ENCODE results near the gene DHPS.
A peak's percentile ranks its signal among the peaks of the same experiment; 100 is the strongest.

The DHPS gene

GRCh38 chr19:12672744-12673143 lies 8.9 kb downstream of the DHPS start:
- H3K27me3 Mint-ChIP-seq = no peaks in the 10 kb centered on the region
- H3K36me3 Mint-ChIP-seq = peaks cover 18% of the 10 kb centered on the region
- no peak for DNase-seq (ENCODE audit: low spot score in 2 of 2)
- H3K9me3 Mint-ChIP-seq = no peaks in the 10 kb centered on the region
- H3K4me1 Mint-ChIP-seq = peaks cover 29% of the 10 kb centered on the region
- H3K27ac Mint-ChIP-seq = no peak overlapping the region
- no peak overlapping the region for H3K4me3 Mint-ChIP-seq
- no peak for ATAC-seq (ENCODE audit: low read depth)

- no peaks in the 10 kb centered on the region for H3K27me3 Mint-ChIP-seq
- peak overlapping the region; percentile 91 for H3K4me3 Mint-ChIP-seq
- peaks cover 33% of the 10 kb centered on the region for H3K4me1 Mint-ChIP-seq
- DNase-seq (ENCODE audit: low spot score in 2 of 2) = no peak
- H3K36me3 Mint-ChIP-seq = peaks cover 10% of the 10 kb centered on the region
- H3K9me3 Mint-ChIP-seq = no peaks in the 10 kb centered on the region
- ATAC-seq (ENCODE audit: low read depth) = no peak
- peak overlapping the region; percentile 100 for H3K27ac Mint-ChIP-seq
Observed at GRCh38 chr19:12670159-12670928, 11.3 kb downstream of the DHPS start.

DNA sequence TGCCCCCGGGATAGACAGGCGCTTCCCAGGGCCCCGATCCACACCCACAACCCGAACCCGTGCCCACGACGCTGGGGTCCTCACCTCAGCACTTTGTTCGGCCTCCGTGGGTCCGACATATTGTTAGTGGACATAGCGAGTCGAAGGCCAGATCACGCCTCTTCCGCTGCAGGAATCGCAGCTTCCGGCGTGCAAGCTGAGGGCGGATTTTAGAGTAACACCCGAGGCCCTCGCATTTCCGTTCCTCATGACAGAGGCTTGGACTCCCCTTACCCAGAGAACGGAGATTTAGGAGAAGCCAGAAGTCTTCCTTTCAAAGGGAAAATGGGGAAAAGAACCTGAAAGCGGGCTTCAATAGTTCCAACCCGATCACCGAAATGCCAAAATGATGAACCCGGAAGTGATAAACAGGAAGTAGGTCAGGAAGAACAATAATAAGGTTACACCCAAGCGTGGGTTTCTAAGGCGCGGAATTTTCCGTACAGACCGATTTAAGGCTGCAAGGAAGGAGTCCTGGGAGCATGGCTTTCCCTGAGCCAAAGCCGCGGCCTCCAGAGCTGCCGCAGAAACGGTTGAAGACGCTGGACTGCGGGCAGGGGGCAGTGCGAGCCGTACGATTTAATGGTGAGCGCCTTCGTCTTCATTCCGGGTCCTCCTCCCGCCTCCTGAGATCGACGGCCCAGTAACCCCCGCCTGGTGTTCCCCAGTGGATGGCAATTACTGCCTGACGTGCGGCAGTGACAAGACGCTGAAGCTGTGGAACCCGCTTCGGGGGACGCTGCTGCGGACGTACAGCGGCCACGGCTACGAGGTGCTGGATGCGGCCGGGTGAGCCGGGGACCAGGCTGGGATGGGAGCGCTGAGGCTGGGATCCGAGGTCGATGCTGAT lies 12.2 kb downstream of the DHPS start:
- H3K36me3 Mint-ChIP-seq = peaks cover 9% of the 10 kb centered on the region
- H3K27me3 Mint-ChIP-seq = no peaks in the 10 kb centered on the region
- H3K27ac Mint-ChIP-seq = peak overlapping the region; percentile 100
- peaks cover 40% of the 10 kb centered on the region for H3K4me1 Mint-ChIP-seq
- no peaks in the 10 kb centered on the region for H3K9me3 Mint-ChIP-seq
- DNase-seq (ENCODE audit: low spot score in 2 of 2) (peak; percentile 78 to 82), ATAC-seq (ENCODE audit: low read depth) (peak; percentile 10)
- peak overlapping the region; percentile 91 for H3K4me3 Mint-ChIP-seq

DNA sequence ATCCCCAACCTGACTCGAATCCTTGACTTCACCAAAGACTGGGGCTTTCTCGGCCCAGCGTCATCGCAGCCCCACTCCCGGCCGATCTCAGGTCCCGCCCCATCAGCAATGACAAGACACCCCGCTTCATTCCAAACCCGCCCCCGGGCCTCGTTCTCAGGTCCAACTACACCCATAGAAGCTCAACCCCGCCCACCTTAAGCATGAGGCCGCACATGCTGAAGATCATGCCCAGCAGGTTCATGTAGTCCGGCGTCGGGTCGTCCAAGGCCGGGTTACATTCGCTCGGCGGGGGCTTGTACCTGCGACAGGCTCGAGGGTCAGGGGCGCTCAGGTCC lies 12.8 kb downstream of the DHPS start:
- peak; percentile 43 to 53 for DNase-seq (ENCODE audit: low spot score in 2 of 2)
- Mint-ChIP-seq H3K27ac (peak overlapping the region; percentile 100), H3K4me1 (peaks cover 41% of the 10 kb centered on the region), H3K36me3 (peaks cover 4% of the 10 kb centered on the region), H3K9me3 (no peaks in the 10 kb centered on the region), H3K4me3 (peak overlapping the region; percentile 91), H3K27me3 (no peaks in the 10 kb centered on the region)
- peak; percentile 21 for ATAC-seq (ENCODE audit: low read depth)

- ATAC-seq (ENCODE audit: low read depth) (no peak), DNase-seq (ENCODE audit: low spot score in 2 of 2) (no peak)
- Mint-ChIP-seq H3K27me3 (no peaks in the 10 kb centered on the region), H3K9me3 (no peaks in the 10 kb centered on the region), H3K4me1 (peaks cover 41% of the 10 kb centered on the region), H3K36me3 (peaks cover 2% of the 10 kb centered on the region), H3K4me3 (peak overlapping the region; percentile 91), H3K27ac (peak overlapping the region; percentile 100)
Observed at GRCh38 chr19:12668346-12668745, 13.3 kb downstream of the DHPS start.

DNA sequence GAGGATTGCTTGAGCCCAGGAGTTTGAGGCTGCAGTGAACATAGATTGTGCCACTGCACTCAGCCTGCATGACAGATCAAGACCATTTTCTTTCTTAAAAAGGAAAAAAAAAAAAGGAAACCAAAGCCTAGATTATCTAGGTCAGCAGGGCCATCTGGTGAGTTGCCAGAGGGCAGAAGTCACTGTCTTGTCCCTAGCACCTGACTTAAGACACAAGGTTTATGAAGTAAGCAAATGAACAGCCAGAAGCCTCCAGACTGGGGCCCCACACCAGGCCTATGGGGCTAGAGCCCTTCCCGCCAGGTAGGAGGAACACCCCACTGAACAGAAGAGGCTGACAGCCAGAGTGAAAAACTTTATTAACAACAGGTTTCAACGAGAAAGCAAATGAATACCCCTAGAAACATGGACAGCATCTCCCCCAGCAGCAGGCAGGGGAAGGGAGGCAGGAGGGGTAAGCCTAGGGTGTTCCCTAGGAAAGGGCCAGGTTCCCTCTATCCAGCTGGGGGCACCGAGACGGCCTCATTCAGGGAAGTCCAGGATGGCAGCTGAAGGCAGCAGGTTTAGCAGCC lies 13.9 kb downstream of the DHPS start:
- peaks cover 41% of the 10 kb centered on the region for H3K4me1 Mint-ChIP-seq
- peaks cover 2% of the 10 kb centered on the region for H3K36me3 Mint-ChIP-seq
- H3K27ac Mint-ChIP-seq = peak overlapping the region; percentile 24
- no peaks in the 10 kb centered on the region for H3K9me3 Mint-ChIP-seq
- H3K27me3 Mint-ChIP-seq = no peaks in the 10 kb centered on the region
- H3K4me3 Mint-ChIP-seq = peak overlapping the region; percentile 91
- DNase-seq (ENCODE audit: low spot score in 2 of 2) (no peak), ATAC-seq (ENCODE audit: low read depth) (no peak)

GRCh38 chr19:12666265-12667048 lies 15.2 kb downstream of the DHPS start, which contains the start of the genes MAN2B1 and WDR83:
MAN2B1 (minus strand) TSS chr19:12666742; CDS start chr19:12666701, 41 bp downstream.
WDR83 (plus strand) TSS chr19:12666807; CDS start chr19:12669791, 2,984 bp downstream.
- Mint-ChIP-seq H3K9me3 (no peaks in the 10 kb centered on the region), H3K4me1 (peaks cover 37% of the 10 kb centered on the region), H3K27me3 (no peaks in the 10 kb centered on the region), H3K36me3 (peaks cover under 1% of the 10 kb centered on the region), H3K27ac (peak within 1 kb of the TSS; percentile 99), H3K4me3 (peak within 1 kb of the TSS; percentile 96)
- ATAC-seq (ENCODE audit: low read depth) (peak; percentile 64), DNase-seq (ENCODE audit: low spot score in 2 of 2) (peak; percentile 76 to 77)

DNA sequence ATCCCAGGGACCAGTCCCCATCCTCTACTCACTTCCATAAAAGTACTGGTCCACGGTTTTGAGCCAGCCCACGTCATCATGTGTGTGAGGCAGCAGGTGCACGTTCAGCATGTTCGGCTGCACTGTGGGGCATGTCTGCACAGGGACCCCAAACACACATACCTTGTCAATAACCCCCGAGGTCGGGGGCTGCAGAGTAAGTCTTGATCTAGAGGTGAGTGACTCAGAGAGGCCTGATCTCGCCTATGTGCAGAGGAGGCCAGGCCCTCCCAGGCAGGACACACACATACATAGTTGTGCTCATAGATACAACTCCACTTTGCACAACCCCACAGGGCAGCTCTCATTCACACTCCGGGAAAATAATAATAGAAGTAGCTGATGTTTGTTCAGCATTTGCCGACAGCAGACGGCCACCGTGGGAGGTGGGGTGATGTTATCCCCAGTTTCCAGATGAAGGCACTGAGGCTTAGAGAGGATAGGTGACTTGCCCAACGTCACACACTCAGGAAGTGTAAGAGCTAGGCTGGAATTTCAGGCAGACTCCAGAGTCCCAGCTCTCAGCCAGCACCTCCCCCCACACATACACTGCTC lies 15.9 kb downstream of the DHPS start:
- Mint-ChIP-seq H3K4me3 (peak overlapping the region; percentile 96), H3K27ac (peak overlapping the region; percentile 99), H3K36me3 (peaks cover 4% of the 10 kb centered on the region), H3K4me1 (peaks cover 39% of the 10 kb centered on the region), H3K27me3 (no peaks in the 10 kb centered on the region), H3K9me3 (no peaks in the 10 kb centered on the region)
- peak; percentile 41 for ATAC-seq (ENCODE audit: low read depth)
- DNase-seq (ENCODE audit: low spot score in 2 of 2) = peak; percentile 28 to 56

DNA sequence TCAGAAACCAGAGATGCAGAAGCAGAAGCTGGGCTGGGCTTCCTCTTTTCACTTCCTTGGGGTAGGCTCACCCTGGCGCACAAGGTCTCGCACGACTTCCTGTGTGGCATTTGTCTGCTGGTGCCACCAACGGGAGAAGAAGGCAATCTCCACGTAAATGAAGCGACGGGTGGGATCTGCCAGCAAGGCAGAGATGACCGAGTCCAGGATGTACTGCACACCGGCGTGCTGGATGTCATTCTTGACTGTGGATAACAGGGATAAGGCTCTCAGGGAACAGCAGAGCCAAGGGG lies 16.5 kb downstream of the DHPS start:
- no peaks in the 10 kb centered on the region for H3K27me3 Mint-ChIP-seq
- peaks cover 39% of the 10 kb centered on the region for H3K4me1 Mint-ChIP-seq
- peak overlapping the region; percentile 99 for H3K27ac Mint-ChIP-seq
- H3K36me3 Mint-ChIP-seq = peaks cover 6% of the 10 kb centered on the region
- peak; percentile 79 for ATAC-seq (ENCODE audit: low read depth)
- peak; percentile 65 to 82 for DNase-seq (ENCODE audit: low spot score in 2 of 2)
- no peaks in the 10 kb centered on the region for H3K9me3 Mint-ChIP-seq
- H3K4me3 Mint-ChIP-seq = peak overlapping the region; percentile 96

- no peak for DNase-seq (ENCODE audit: low spot score in 2 of 2)
- Mint-ChIP-seq H3K27ac (peak overlapping the region; percentile 99), H3K4me3 (peak overlapping the region; percentile 96), H3K27me3 (no peaks in the 10 kb centered on the region), H3K4me1 (peaks cover 42% of the 10 kb centered on the region), H3K9me3 (no peaks in the 10 kb centered on the region), H3K36me3 (peaks cover 11% of the 10 kb centered on the region)
- ATAC-seq (ENCODE audit: low read depth) = no peak
Observed at GRCh38 chr19:12664406-12665280, 17.0 kb downstream of the DHPS start.

DNA sequence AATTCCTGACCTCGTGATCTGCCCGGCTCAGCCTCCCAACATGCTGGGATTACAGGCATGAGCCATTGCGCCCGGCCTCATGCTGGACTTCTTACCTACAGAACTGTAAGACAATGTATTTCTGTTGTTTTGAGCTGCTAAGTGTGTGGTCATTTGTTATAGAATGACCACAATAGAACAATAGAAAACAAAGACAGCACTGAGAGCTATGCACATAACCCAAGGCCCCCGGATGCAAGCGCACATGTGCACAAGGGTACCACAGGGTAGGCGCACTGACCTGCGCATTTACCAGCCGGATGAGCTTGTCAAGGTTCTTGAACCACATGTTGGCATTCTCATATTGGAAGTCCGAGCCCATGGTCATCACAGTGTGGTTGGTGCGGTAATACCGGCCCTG lies 20.7 kb downstream of the DHPS start:
- DNase-seq (ENCODE audit: low spot score in 2 of 2) (no peak), ATAC-seq (ENCODE audit: low read depth) (no peak)
- no peak overlapping the region for H3K4me3 Mint-ChIP-seq
- peaks cover 23% of the 10 kb centered on the region for H3K4me1 Mint-ChIP-seq
- H3K9me3 Mint-ChIP-seq = no peaks in the 10 kb centered on the region
- no peak overlapping the region for H3K27ac Mint-ChIP-seq
- peaks cover 25% of the 10 kb centered on the region for H3K36me3 Mint-ChIP-seq
- no peaks in the 10 kb centered on the region for H3K27me3 Mint-ChIP-seq

DNA sequence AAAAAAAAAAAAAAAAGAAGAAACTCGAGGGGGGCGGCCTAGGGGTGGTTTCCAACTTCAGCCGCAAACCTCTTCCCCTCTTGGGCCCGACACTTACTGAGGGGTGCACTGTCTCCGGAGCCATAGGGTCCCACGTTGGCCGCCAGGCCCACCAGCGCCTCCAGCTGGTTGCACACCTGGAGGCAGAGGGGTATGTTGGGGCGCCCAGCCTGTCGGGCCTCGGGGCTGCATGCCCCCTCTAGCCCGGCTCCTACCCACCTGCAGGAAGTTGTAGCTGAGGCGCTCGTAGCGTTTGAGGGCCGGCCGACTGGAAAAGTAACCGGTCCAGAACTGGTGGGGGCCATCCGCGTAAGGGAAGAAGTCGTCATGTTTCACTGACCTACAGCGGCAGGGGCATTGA lies 23.7 kb downstream of the DHPS start:
- H3K36me3 Mint-ChIP-seq = peaks cover 37% of the 10 kb centered on the region
- DNase-seq (ENCODE audit: low spot score in 2 of 2) = no peak
- no peak overlapping the region for H3K27ac Mint-ChIP-seq
- H3K27me3 Mint-ChIP-seq = no peaks in the 10 kb centered on the region
- peaks cover 13% of the 10 kb centered on the region for H3K4me1 Mint-ChIP-seq
- ATAC-seq (ENCODE audit: low read depth) = no peak
- H3K9me3 Mint-ChIP-seq = no peaks in the 10 kb centered on the region
- H3K4me3 Mint-ChIP-seq = no peak overlapping the region

All from memory B cell (primary cell).